GM23338 (cell line): ENCODE data around the gene ANKK1. TPM values are rescaled to one million over a fixed set of nuclear protein-coding genes. Genes with fewer than 3 reads are reported as not detected.

Experiments
- ATAC-seq: fragments of 200-7000 bp; cut with Tn5 transposase; 3 replicates; pipeline ENCODE4 v1.9.1; 2020
- DNase-seq: peaks from one replicate; pipeline ENCODE4 v3.0.0-alpha.2; 2015; ENCODE audit warnings: low spot score
- H2AFZ ChIP-seq: fragments of 200-600 bp; sonication (generic); 2 replicates; pipeline ENCODE4 v1.8.0; 2016; ENCODE audit warnings: antibody characterized with exemption, mild to moderate bottlenecking, moderate library complexity
- H3F3A ChIP-seq: fragments of 200-600 bp; sonication (generic); replicated peaks from 2 replicates; pipeline ENCODE4 v1.8.0; 2017; ENCODE audit warnings: antibody characterized with exemption, mixed run types, low read depth
- H3K27ac ChIP-seq: fragments of 200-600 bp; sonication (generic); 2 replicates; pipeline ENCODE4 v1.6.1; 2016; ENCODE audit warnings: low read depth
- H3K27me3 ChIP-seq: fragments of 200-600 bp; sonication (generic); 2 replicates; pipeline ENCODE4 v1.8.0; 2016; ENCODE audit warnings: mild to moderate bottlenecking, mixed run types, moderate library complexity; ENCODE audit not compliant: insufficient read depth
- H3K36me3 ChIP-seq: fragments of 200-600 bp; sonication (generic); 2 replicates; pipeline ENCODE4 v1.8.0; 2016; ENCODE audit warnings: mild to moderate bottlenecking; ENCODE audit not compliant: insufficient read depth
- H3K4me1 ChIP-seq: fragments of 200-600 bp; sonication (generic); 2 replicates; pipeline ENCODE4 v1.8.0; 2016; ENCODE audit warnings: mild to moderate bottlenecking, moderate library complexity; ENCODE audit not compliant: insufficient read depth
- H3K4me2 ChIP-seq: fragments of 200-600 bp; sonication (generic); 2 replicates; pipeline ENCODE4 v1.7.1; 2017; ENCODE audit warnings: mixed run types
- H3K4me3 ChIP-seq: fragments of 200-600 bp; sonication (generic); 2 replicates; pipeline ENCODE4 v1.6.1; 2016; ENCODE audit warnings: mixed run types
- H3K79me2 ChIP-seq: fragments of 200-600 bp; sonication (generic); replicated peaks from 2 replicates; pipeline ENCODE4 v1.8.0; 2017; ENCODE audit warnings: mild to moderate bottlenecking; ENCODE audit not compliant: insufficient read depth
- H3K9me2 ChIP-seq: fragments of 200-600 bp; sonication (generic); 2 replicates; pipeline ENCODE4 v1.8.0; 2017; ENCODE audit not compliant: insufficient read depth
- H4K20me1 ChIP-seq: fragments of 200-600 bp; sonication (generic); replicated peaks from 2 replicates; pipeline ENCODE4 v1.8.0; 2017; ENCODE audit warnings: mild to moderate bottlenecking; ENCODE audit not compliant: insufficient read depth
- H3K27ac Mint-ChIP-seq: 2 replicates; pipeline ENCODE4 v1.8.0; 2020; ENCODE audit warnings: inconsistent platforms, mild to moderate bottlenecking, moderate library complexity, mixed read lengths
- H3K27me3 Mint-ChIP-seq: 3 replicates; pipeline ENCODE4 v1.8.0; 2022; ENCODE audit warnings: low read depth, mild to moderate bottlenecking, moderate library complexity, mixed read lengths, inconsistent platforms; ENCODE audit not compliant: insufficient read depth, poor library complexity
- H3K36me3 Mint-ChIP-seq: 3 replicates; pipeline ENCODE4 v1.8.0; 2021; ENCODE audit warnings: low read depth, mild to moderate bottlenecking, inconsistent platforms, moderate library complexity, mixed read lengths
- H3K4me1 Mint-ChIP-seq: 3 replicates; pipeline ENCODE4 v1.8.0; 2020; ENCODE audit warnings: mild to moderate bottlenecking, inconsistent platforms, mixed read lengths
- H3K4me3 Mint-ChIP-seq: 3 replicates; pipeline ENCODE4 v1.8.0; 2021; ENCODE audit warnings: moderate library complexity, mild to moderate bottlenecking, inconsistent platforms, mixed read lengths
- H3K9me3 Mint-ChIP-seq: 3 replicates; pipeline ENCODE4 v1.8.0; 2020; ENCODE audit warnings: moderate library complexity, mild to moderate bottlenecking, inconsistent platforms, mixed read lengths
- CREB1 ChIP-seq: fragments of 250-450 bp; sonication (Bioruptor Pico); IDR thresholded peaks from 2 replicates; pipeline ENCODE4 v1.5.0; 2020; ENCODE audit warnings: low read depth, mild to moderate bottlenecking, moderate library complexity
- CTCF ChIP-seq, 2 experiments: fragments of 200-600 bp in 1 of 2; sonication (generic) in 1 of 2; conservative IDR thresholded peaks; 2 replicates each; pipeline versions ENCODE4 v1.5.1 to v1.6.1; 2016 to 2017; ENCODE audit warnings: antibody characterized with exemption in 2 of 2, low read depth in 2 of 2, mild to moderate bottlenecking in 2 of 2, moderate library complexity in 1 of 2
- EZH2phosphoT487 ChIP-seq: fragments of 200-600 bp; sonication (generic); IDR thresholded peaks from one replicate; pipeline ENCODE4 v1.8.1; 2018; ENCODE audit warnings: antibody characterized with exemption; ENCODE audit not compliant: unreplicated experiment
- JUNB ChIP-seq: IDR thresholded peaks from one replicate; pipeline ENCODE4 v1.6.1; 2016; ENCODE audit warnings: antibody characterized with exemption; ENCODE audit not compliant: unreplicated experiment
- NANOG ChIP-seq: IDR thresholded peaks from 2 replicates; pipeline ENCODE4 v1.6.1; 2016; ENCODE audit warnings: antibody characterized with exemption, borderline replicate concordance
- POLR2AphosphoS5 ChIP-seq: IDR thresholded peaks from 2 replicates; pipeline ENCODE4 v1.6.1; 2016; ENCODE audit warnings: antibody characterized with exemption, low read depth
- STAT1 ChIP-seq: IDR thresholded peaks from one replicate; pipeline ENCODE4 v1.6.1; 2016; ENCODE audit warnings: antibody characterized with exemption; ENCODE audit not compliant: unreplicated experiment
- ZNF114 ChIP-seq: fragments of 250-450 bp; sonication (Bioruptor Pico); IDR thresholded peaks from 2 replicates; pipeline ENCODE4 v1.5.0; 2020; ENCODE audit warnings: mild to moderate bottlenecking, moderate library complexity
- ZNF331 ChIP-seq: fragments of 250-450 bp; sonication (Bioruptor Pico); IDR thresholded peaks from 2 replicates; pipeline ENCODE4 v1.5.0; 2020; ENCODE audit warnings: low read depth, mild to moderate bottlenecking, moderate library complexity
- ZNF462 ChIP-seq: fragments of 250-450 bp; sonication (Bioruptor Pico); IDR thresholded peaks from 2 replicates; pipeline ENCODE4 v1.5.0; 2020; ENCODE audit warnings: mild to moderate bottlenecking, moderate library complexity
- polyA plus RNA-seq: library from polyadenylated mRNA; unstranded; fragments of >200 nt; fragmentation: Nextera tagmentation; extraction: Ambion mirVana; gene quantifications from 2 replicates; pipeline ENCODE4 v1.2.1, GENCODE V29; 2016
- total RNA-seq: library from RNA; depleted of rRNA; stranded (reverse); fragments of >200 nt; shearing (Covaris generic); gene quantifications from 2 replicates; pipeline ENCODE4 v1.2.3, GENCODE V29; 2014

Gene ANKK1
- total and polyA plus RNA-seq, 2 experiments from 2014 or later = 0.08 to 0.14 TPM

- Histone ChIP-seq H3F3A (no peaks in the 10 kb centered on the region), H3K27me3 (no peaks in the 10 kb centered on the region), H3K79me2 (no peaks in the 10 kb centered on the region), H3K27ac (no peak overlapping the region), H3K4me3 (no peak overlapping the region), H3K4me2 (no peak overlapping the region), H2AFZ (peak overlapping the region; percentile 14; the same call in 1 of the 2 replicates), H3K9me2 (no peaks in the 10 kb centered on the region), H3K4me1 (no peaks in the 10 kb centered on the region), H4K20me1 (no peaks in the 10 kb centered on the region), H3K36me3 (no peaks in the 10 kb centered on the region)
- ATAC-seq = peak; percentile 30; the same call in 1 of the 3 replicates
- TF ChIP-seq ZNF331 (CRISPR knock-in tag) = no peak
- H3K36me3 Mint-ChIP-seq = no peaks in the 10 kb centered on the region
- H3K27me3 Mint-ChIP-seq = peaks cover 9% of the 10 kb centered on the region
- H3K9me3 Mint-ChIP-seq = no peaks in the 10 kb centered on the region
- no peaks in the 10 kb centered on the region for H3K4me1 Mint-ChIP-seq
- no peak overlapping the region for H3K27ac Mint-ChIP-seq
- no peak overlapping the region for H3K4me3 Mint-ChIP-seq
- no peak for DNase-seq
These were observed 59.4 kb downstream of the ANKK1 start for GRCh38 chr11:113446938-113447337.

GRCh38 chr11:113447621-113448315, 60.2 kb downstream of the ANKK1 start:
- DNase-seq (no peak), ATAC-seq (no peak)
- no peaks in the 10 kb centered on the region for H3K27me3 ChIP-seq
- H3K9me2 ChIP-seq = no peaks in the 10 kb centered on the region
- no peaks in the 10 kb centered on the region for H3K36me3 ChIP-seq
- no peaks in the 10 kb centered on the region for H3K79me2 ChIP-seq
- peak overlapping the region; percentile 14; the same call in 1 of the 2 replicates for H2AFZ ChIP-seq
- no peaks in the 10 kb centered on the region for H4K20me1 ChIP-seq
- H3K27ac Mint-ChIP-seq = no peak overlapping the region
- H3K27me3 Mint-ChIP-seq = peaks cover 9% of the 10 kb centered on the region
- TF ChIP-seq NANOG (no peak), POLR2AphosphoS5 (no peak), ZNF114 (no peak), JUNB (no peak), CREB1 (CRISPR knock-in tag) (no peak), ZNF331 (CRISPR knock-in tag) (no peak), CTCF (conservative IDR thresholded peaks at IDR 0.05; ENCODE audit: low read depth in 2 of 2) (no peak), EZH2phosphoT487 (no peak), STAT1 (no peak), ZNF462 (CRISPR knock-in tag) (no peak)
- H3K4me3 ChIP-seq = no peak overlapping the region
- no peaks in the 10 kb centered on the region for H3F3A ChIP-seq
- no peaks in the 10 kb centered on the region for H3K9me3 Mint-ChIP-seq
- H3K4me3 Mint-ChIP-seq = no peak overlapping the region
- H3K4me1 Mint-ChIP-seq = no peaks in the 10 kb centered on the region
- H3K4me2 ChIP-seq = no peak overlapping the region
- no peaks in the 10 kb centered on the region for H3K4me1 ChIP-seq
- H3K36me3 Mint-ChIP-seq = no peaks in the 10 kb centered on the region
- no peak overlapping the region for H3K27ac ChIP-seq
